K562 (cell line): Measurements from ENCODE around the gene RESP18. TPM values are rescaled to one million over a fixed set of nuclear protein-coding genes. Genes with fewer than 3 reads are reported as not detected.
A peak's percentile ranks its signal among the peaks of the same experiment; 100 is the strongest.

Source experiments
- ARNT ChIP-seq, 2 experiments: fragments of 450-650 bp; IDR thresholded peaks; 2 replicates each; pipeline ENCODE4 v1.6.1; 2016; ENCODE audit warnings: mild to moderate bottlenecking in 1 of 2
- ATF7 ChIP-seq: fragments of 450-650 bp; IDR thresholded peaks from 2 replicates; pipeline ENCODE4 v1.7.1; 2014; ENCODE audit warnings: mild to moderate bottlenecking, moderate library complexity
- CBX2 ChIP-seq: fragments of 200-600 bp; sonication (generic); IDR thresholded peaks from one replicate; pipeline ENCODE4 v1.6.1; 2012; ENCODE audit warnings: mild to moderate bottlenecking, low read length, inconsistent platforms; ENCODE audit not compliant: insufficient read depth, poor library complexity, severe bottlenecking
- CREB1 ChIP-seq, 2 experiments: sonication (generic) in 1 of 2; formaldehyde crosslinking in 1 of 2; IDR thresholded peaks; 2 replicates each; pipeline versions ENCODE4 v1.6.1 to v1.8.0; 2012 to 2022; ENCODE audit warnings: inconsistent platforms in 1 of 2, mild to moderate bottlenecking in 1 of 2, missing genetic modification reagents in 1 of 2, moderate library complexity in 1 of 2
- DACH1 ChIP-seq: fragments of 450-650 bp; IDR thresholded peaks from 2 replicates; pipeline ENCODE4 v1.6.1; 2018; ENCODE audit not compliant: partially characterized antibody
- FOXK2 ChIP-seq, 2 experiments: fragments of 450-650 bp; IDR thresholded peaks in 1 of 2; conservative IDR thresholded peaks in 1 of 2; 2 replicates each; pipeline ENCODE4 v1.6.1; 2016; ENCODE audit warnings: low read depth in 2 of 2, mild to moderate bottlenecking in 1 of 2
- HDGF ChIP-seq: fragments of 450-650 bp; IDR thresholded peaks from 2 replicates; pipeline ENCODE4 v1.6.1; 2016
- IRF1 ChIP-seq: sonication (generic); formaldehyde crosslinking; IDR thresholded peaks from 2 replicates; pipeline ENCODE4 v1.8.0; 2022; ENCODE audit warnings: missing genetic modification reagents, mild to moderate bottlenecking, borderline replicate concordance
- JUND ChIP-seq, 2 experiments: IDR thresholded peaks; 2 replicates in 1 of 2; 3 replicates in 1 of 2; pipeline ENCODE4 v1.6.1; 2011; ENCODE audit warnings: borderline replicate concordance in 2 of 2, low read depth in 2 of 2, low read length in 2 of 2, improper control_type of control experiment in 1 of 2, missing biosample characterization in 1 of 2, missing genetic modification characterization in 1 of 2, missing genetic modification reagents in 1 of 2
- NR2C1 ChIP-seq, 2 experiments: fragments of 450-650 bp; IDR thresholded peaks; 2 replicates each; pipeline ENCODE4 v1.6.1; 2017; ENCODE audit warnings: mild to moderate bottlenecking in 2 of 2, antibody characterized with exemption in 1 of 2, inconsistent platforms in 1 of 2, missing compliant biosample characterization in 1 of 2, missing genetic modification characterization in 1 of 2
- NR2C2 ChIP-seq, 2 experiments: fragments of 200-800 bp in 1 of 2; sonication (Bioruptor generic) in 1 of 2; sonication (generic) in 1 of 2; formaldehyde crosslinking in 1 of 2; IDR thresholded peaks; 2 replicates each; pipeline versions ENCODE4 v1.6.1 to v1.8.0; 2016 to 2022; ENCODE audit warnings: mild to moderate bottlenecking in 1 of 2, missing compliant biosample characterization in 1 of 2, missing genetic modification characterization in 1 of 2, missing genetic modification reagents in 1 of 2
- PRPF4 ChIP-seq: fragments of 200-400 bp; formaldehyde crosslinking; IDR thresholded peaks from one replicate; pipeline ENCODE4 v1.6.1; 2017; ENCODE audit warnings: low read length, low read depth, mild to moderate bottlenecking; ENCODE audit not compliant: insufficient read depth, poor library complexity, severe bottlenecking
- PYGO2 ChIP-seq: fragments of 450-650 bp; IDR thresholded peaks from 2 replicates; pipeline ENCODE4 v1.6.1; 2016; ENCODE audit warnings: mild to moderate bottlenecking, missing genetic modification characterization, moderate library complexity, missing compliant biosample characterization
- TEAD1 ChIP-seq, 2 experiments: fragments of 450-650 bp in 1 of 2; sonication (generic) in 1 of 2; formaldehyde crosslinking; IDR thresholded peaks; 2 replicates each; pipeline versions ENCODE4 v1.4.0 to v1.8.0; 2020 to 2022; ENCODE audit warnings: mild to moderate bottlenecking in 2 of 2, missing genetic modification reagents in 1 of 2
- USF2 ChIP-seq: sonication (generic); formaldehyde crosslinking; IDR thresholded peaks from 2 replicates; pipeline ENCODE4 v1.5.0; 2020; ENCODE audit warnings: missing genetic modification reagents
- ZBTB1 ChIP-seq: sonication (generic); formaldehyde crosslinking; IDR thresholded peaks from 2 replicates; pipeline ENCODE4 v1.8.1; 2023; ENCODE audit warnings: missing genetic modification reagents, low read depth, mild to moderate bottlenecking, borderline replicate concordance
- ZBTB12 ChIP-seq: fragments of 250-450 bp; sonication (Bioruptor Pico); IDR thresholded peaks from 2 replicates; pipeline ENCODE4 v1.4.0; 2020
- ZBTB17 ChIP-seq: fragments of 450-650 bp; formaldehyde crosslinking; IDR thresholded peaks from 2 replicates; pipeline ENCODE4 v1.4.0; 2020; ENCODE audit warnings: mild to moderate bottlenecking
- ZNF398 ChIP-seq: fragments of 250-450 bp; sonication (Bioruptor Pico); IDR thresholded peaks from 2 replicates; pipeline ENCODE4 v1.8.0; 2021; ENCODE audit warnings: moderate library complexity, mild to moderate bottlenecking, inconsistent platforms
- ZNF41 ChIP-seq: fragments of 250-450 bp; sonication (Bioruptor Pico); conservative IDR thresholded peaks from 2 replicates; pipeline ENCODE4 v1.4.0; 2020; ENCODE audit warnings: mild to moderate bottlenecking
- ZNF561 ChIP-seq: fragments of 450-650 bp; formaldehyde crosslinking; conservative IDR thresholded peaks from 2 replicates; pipeline ENCODE4 v1.4.0; 2020; ENCODE audit warnings: mild to moderate bottlenecking, moderate library complexity
- ZNF766 ChIP-seq: fragments of 200-800 bp; sonication (Bioruptor generic); conservative IDR thresholded peaks from 2 replicates; pipeline ENCODE4 v1.6.1; 2016; ENCODE audit warnings: missing genetic modification characterization, missing compliant biosample characterization
- ZNF77 ChIP-seq: fragments of 250-450 bp; sonication (Bioruptor Pico); IDR thresholded peaks from 2 replicates; pipeline ENCODE4 v1.5.0; 2020
- polyA plus RNA-seq, 8 experiments: library from polyadenylated mRNA; depleted of rRNA in 4 of 8; stranded (reverse) in 5 of 8; unstranded in 3 of 8; fragments of >200 nt; fragmentation: Nextera tagmentation in 2 of 8; fragmentation: Illumina TruSeq in 1 of 8; extraction: Ambion mirVana in 2 of 8; extraction: Trizol in 1 of 8; gene quantifications; 2 replicates each; pipeline versions ENCODE4 v1.2.1 to v1.2.3, GENCODE V29; 2011 to 2014; ENCODE audit warnings: inconsistent platforms in 1 of 8, missing spikeins in 1 of 8
- total RNA-seq, 7 experiments: library from RNA; depleted of rRNA in 6 of 7; stranded (reverse); fragments of >200 nt in 6 of 7; fragmentation: Illumina TruSeq in 2 of 7; extraction: Trizol in 2 of 7; gene quantifications; 2 replicates each; pipeline versions ENCODE4 v1.2.1 to v1.2.3, GENCODE V29; 2011 to 2021; ENCODE audit warnings: low replicate concordance in 1 of 7

RESP18 gene
- total and polyA plus RNA-seq, 9 of the 15 experiments (the other 6 are each of a cell fraction or from before 2014, with no cell fraction given) = not detected

- no peak for TF ChIP-seq PRPF4
- TF ChIP-seq IRF1 (CRISPR knock-in tag) = no peak
- TF ChIP-seq ARNT (IDR thresholded peaks at IDR 0.05) = no peak
- no peak for TF ChIP-seq DACH1
- 0 out of 2 replicates have a peak, but pooled peaks have one; percentile 13 for TF ChIP-seq ZBTB17
- TF ChIP-seq ZNF398 = no peak
- TF ChIP-seq ZBTB12 (CRISPR knock-in tag) = peak; percentile 33; the same call in 1 of the 2 replicates
- no peak for TF ChIP-seq ZNF41
- no peak for TF ChIP-seq ZNF561
- TF ChIP-seq ZNF77 (CRISPR knock-in tag) = no peak
- TF ChIP-seq ATF7 = peak; percentile 23; the same call in 1 of the 2 replicates
- no peak for TF ChIP-seq ZNF766
- no peak for TF ChIP-seq JUND (IDR thresholded peaks at IDR 0.05; ENCODE audit: borderline replicate concordance, low read depth, low read length)
- peak; percentile 38; the same call in 1 of the 3 replicates for TF ChIP-seq JUND (tag; IDR thresholded peaks at IDR 0.05; ENCODE audit: borderline replicate concordance, low read depth, low read length)
- TF ChIP-seq NR2C2 (CRISPR knock-in tag; IDR thresholded peaks at IDR 0.05) = no peak
- 0 out of 2 replicates have a peak, but pooled peaks have one; percentile 25 for TF ChIP-seq NR2C2 (tag; IDR thresholded peaks at IDR 0.05)
- no peak for TF ChIP-seq PYGO2 (tag)
- TF ChIP-seq USF2 (CRISPR knock-in tag) = no peak
- no peak for TF ChIP-seq FOXK2 (conservative IDR thresholded peaks at IDR 0.05 in 1 of 2, IDR thresholded peaks at IDR 0.05 in 1 of 2; ENCODE audit: low read depth in 2 of 2)
- no peak for TF ChIP-seq TEAD1 (CRISPR knock-in tag; IDR thresholded peaks at IDR 0.05)
- TF ChIP-seq CREB1 (IDR thresholded peaks at IDR 0.05) = peak; percentile 31; the same call in 1 of the 2 replicates
- no peak; the same call in 1 of the 2 replicates for TF ChIP-seq CREB1 (CRISPR knock-in tag; IDR thresholded peaks at IDR 0.05)
- no peak for TF ChIP-seq CBX2
- no peak for TF ChIP-seq ZBTB1 (CRISPR knock-in tag)
- TF ChIP-seq NR2C1 (IDR thresholded peaks at IDR 0.05) = peak; percentile 18; the same call in 1 of the 2 replicates
- TF ChIP-seq NR2C1 (tag; IDR thresholded peaks at IDR 0.05) = peak; percentile 34; the same call in 1 of the 2 replicates
- TF ChIP-seq HDGF = no peak
Measured at GRCh38 chr2:219296142-219296541, 36.4 kb downstream of the RESP18 start (continued).
